Measurements from ENCODE around the gene ADAMTS5. TPM values are rescaled to one million over a fixed set of nuclear protein-coding genes. Genes with fewer than 3 reads are reported as not detected.

The ADAMTS5 gene
- polyA plus RNA-seq, 3 donors, result 0.86 to 1.1 (median 1.0) TPM

- H3K27ac ChIP-seq (ENCODE audit: low read depth in 1 of 2, low read length in 2 of 2), result no peak overlapping the region
- H3K9ac ChIP-seq (ENCODE audit: insufficient read depth, low read length, poor library complexity, severe bottlenecking), result no peak overlapping the region
- H3K36me3 ChIP-seq (replicated peaks in 1 of 2; ENCODE audit: control insufficient read depth in 1 of 2, insufficient read depth in 2 of 2, low read length in 2 of 2), result no peaks in the 10 kb centered on the region
- 80% methylated on average over 1 of the region's 8 CpGs for WGBS (ENCODE audit: insufficient coverage)
- Mint-ChIP-seq H3K27me3 (ENCODE audit: low read depth in 3 of 3) (peaks cover 0 to 3% (median 0%) of the 10 kb centered on the region in 3 donors), H3K36me3 (peaks cover 0 to under 1% of the 10 kb centered on the region in 2 donors), H3K4me1 (peaks cover 5% of the 10 kb centered on the region), H3K27ac (no peak overlapping the region), H3K4me3 (no peak overlapping the region), H3K9me3 (peaks cover 0 to 9% (median 3%) of the 10 kb centered on the region in 7 donors)
- H3K4me3 ChIP-seq (replicated peaks in 1 of 3; ENCODE audit: low read depth in 2 of 3, low read length in 3 of 3), result no peak overlapping the region
- no peak for DNase-seq
- peaks cover 0 to 5% of the 10 kb centered on the region in 2 donors for H3K4me1 ChIP-seq (ENCODE audit: control insufficient read depth in 1 of 2, insufficient read depth in 2 of 2, low read length in 2 of 2)
- no peaks in the 10 kb centered on the region for H4K20me1 ChIP-seq (ENCODE audit: insufficient read depth, low read length)
- intact Hi-C loops (cut with micrococcal nuclease), result no loop called here
- peaks cover 3% of the 10 kb centered on the region in 2 donors for H3K27me3 ChIP-seq (ENCODE audit: control insufficient read depth in 2 of 2, insufficient read depth in 2 of 2, low read length in 2 of 2)
- no peaks in the 10 kb centered on the region for H3K79me2 ChIP-seq (ENCODE audit: insufficient read depth, low read length)
- peaks cover 5 to 6% of the 10 kb centered on the region in 2 donors for H3K9me3 ChIP-seq (replicated peaks in 1 of 2; ENCODE audit: control insufficient read depth in 1 of 2, insufficient read depth in 1 of 2, low read length in 2 of 2)
- no peak overlapping the region for H3K4me2 ChIP-seq (replicated peaks; ENCODE audit: extremely low read depth, low read length, poor library complexity, severe bottlenecking)
- H2AFZ ChIP-seq (ENCODE audit: insufficient read depth, low read depth, low read length, poor library complexity, severe bottlenecking), result no peak overlapping the region
- no peak for TF ChIP-seq CTCF (IDR thresholded peaks at IDR 0.05)
Observed at GRCh38 chr21:26918323-26919079, 48.4 kb downstream of the ADAMTS5 start.

GRCh38 chr21:26916799-26917198 lies 50.1 kb downstream of the ADAMTS5 start:
- no peaks in the 10 kb centered on the region for H3K36me3 Mint-ChIP-seq
- no peak for DNase-seq
- Histone ChIP-seq H3K9me3 (replicated peaks in 1 of 2; ENCODE audit: control insufficient read depth in 1 of 2, insufficient read depth in 1 of 2, low read length in 2 of 2) (peaks cover 5 to 8% of the 10 kb centered on the region in 2 donors), H4K20me1 (ENCODE audit: insufficient read depth, low read length) (no peaks in the 10 kb centered on the region), H3K79me2 (ENCODE audit: insufficient read depth, low read length) (no peaks in the 10 kb centered on the region), H3K4me3 (replicated peaks in 1 of 3; ENCODE audit: low read depth in 2 of 3, low read length in 3 of 3) (no peak overlapping the region), H3K27ac (ENCODE audit: low read depth in 1 of 2, low read length in 2 of 2) (no peak overlapping the region), H2AFZ (ENCODE audit: insufficient read depth, low read depth, low read length, poor library complexity, severe bottlenecking) (no peak overlapping the region), H3K9ac (ENCODE audit: insufficient read depth, low read length, poor library complexity, severe bottlenecking) (no peak overlapping the region), H3K4me1 (ENCODE audit: control insufficient read depth in 1 of 2, insufficient read depth in 2 of 2, low read length in 2 of 2) (peaks cover 0 to 5% of the 10 kb centered on the region in 2 donors), H3K4me2 (replicated peaks; ENCODE audit: extremely low read depth, low read length, poor library complexity, severe bottlenecking) (no peak overlapping the region), H3K27me3 (ENCODE audit: control insufficient read depth in 2 of 2, insufficient read depth in 2 of 2, low read length in 2 of 2) (peaks cover 3% of the 10 kb centered on the region in 2 donors), H3K36me3 (replicated peaks in 1 of 2; ENCODE audit: control insufficient read depth in 1 of 2, insufficient read depth in 2 of 2, low read length in 2 of 2) (no peaks in the 10 kb centered on the region)
- H3K9me3 Mint-ChIP-seq, result peaks cover 0 to 10% (median 5%) of the 10 kb centered on the region in 7 donors
- H3K4me1 Mint-ChIP-seq, result peaks cover 5% of the 10 kb centered on the region
- WGBS (ENCODE audit: insufficient coverage), result no CpG with 5 or more reads among the region's 2 CpGs
- H3K27me3 Mint-ChIP-seq (ENCODE audit: low read depth in 3 of 3), result peaks cover 0 to 3% (median 0%) of the 10 kb centered on the region in 3 donors
- no peak for TF ChIP-seq CTCF (IDR thresholded peaks at IDR 0.05)
- no peak overlapping the region for H3K27ac Mint-ChIP-seq
- H3K4me3 Mint-ChIP-seq, result no peak overlapping the region
- intact Hi-C loops (cut with micrococcal nuclease), result no loop called here
